Left ventricle myocardium inferior (tissue), 1 donor: ENCODE data around the gene ZNF888. TPM values are rescaled to one million over a fixed set of nuclear protein-coding genes. Genes with fewer than 3 reads are reported as not detected.

Experiments
- DNase-seq: peaks from one replicate; pipeline ENCODE4 v3.0.0-alpha.2; 2020
- H3K27ac ChIP-seq: fragments of 200-600 bp; replicated peaks from 2 replicates; pipeline ENCODE4 v1.8.0; 2021
- H3K27me3 ChIP-seq: fragments of 200-600 bp; 2 replicates; pipeline ENCODE4 v1.8.0; 2021; ENCODE audit warnings: low read depth
- H3K36me3 ChIP-seq: fragments of 200-600 bp; 2 replicates; pipeline ENCODE4 v1.8.0; 2021
- H3K4me1 ChIP-seq: fragments of 200-600 bp; 2 replicates; pipeline ENCODE4 v1.8.0; 2021
- H3K4me3 ChIP-seq: fragments of 200-600 bp; 2 replicates; pipeline ENCODE4 v1.8.0; 2021; ENCODE audit warnings: mild to moderate bottlenecking, moderate library complexity
- H3K9me3 ChIP-seq: fragments of 200-600 bp; replicated peaks from 2 replicates; pipeline ENCODE4 v1.8.0; 2021
- CTCF ChIP-seq: fragments of 200-600 bp; IDR thresholded peaks from 2 replicates; pipeline ENCODE4 v1.8.0; 2021; ENCODE audit warnings: antibody characterized with exemption, mild to moderate bottlenecking, borderline replicate concordance
- intact Hi-C: fragments of 100-400 bp; cut with micrococcal nuclease; formaldehyde crosslinking; loops from one replicate; pipeline ENCODE4 v1.11.0; 2022
- total RNA-seq: library from RNA; stranded (reverse); fragmentation: NEBNext Ultra II Directional; extraction: Animal tissue kit (Norgen Biotek cat#: 25700); gene quantifications from one replicate; pipeline ENCODE4 v1.2.1, GENCODE V29; 2021
- donor health status: DM: no; HTN: yes; CAD: no; lungs with severe emphysema.

Gene ZNF888
- total RNA-seq, 1 donor from 2014 or later, result 1.6 TPM

GRCh38 chr19:52959613-52960295 lies 36.5 kb upstream of the ZNF888 start:
- Histone ChIP-seq H3K4me1 (peaks cover 20% of the 10 kb centered on the region), H3K36me3 (peaks cover 56% of the 10 kb centered on the region), H3K4me3 (no peak overlapping the region), H3K27ac (no peak overlapping the region), H3K27me3 (no peaks in the 10 kb centered on the region), H3K9me3 (peaks cover 52% of the 10 kb centered on the region)
- intact Hi-C loops, result no loop called here
- DNase-seq, result no peak
- no peak for TF ChIP-seq CTCF

DNA sequence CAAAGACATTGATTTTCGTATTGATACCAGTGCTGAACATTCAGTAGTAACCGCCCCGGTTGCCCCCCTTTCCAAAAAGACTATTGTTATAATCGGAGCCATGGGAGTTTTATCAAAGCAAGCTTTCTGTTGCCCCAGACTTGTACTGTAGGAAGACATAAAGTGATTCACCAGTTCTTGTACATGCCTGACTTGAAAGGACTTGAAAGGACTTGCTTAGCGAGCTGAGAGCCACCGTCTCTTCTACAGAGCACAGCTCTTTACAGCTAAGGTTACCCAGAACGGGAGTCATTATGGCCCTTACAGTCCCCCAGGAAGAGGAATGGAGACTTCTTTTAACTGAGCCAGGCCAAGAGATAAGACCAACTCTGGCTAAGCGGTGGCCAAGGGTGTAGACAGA lies 34.4 kb upstream of the ZNF888 start:
- no peak overlapping the region for H3K27ac ChIP-seq
- intact Hi-C loops, result no loop called here
- DNase-seq, result no peak
- H3K27me3 ChIP-seq, result no peaks in the 10 kb centered on the region
- H3K4me1 ChIP-seq, result peaks cover 10% of the 10 kb centered on the region
- no peak for TF ChIP-seq CTCF
- peaks cover 69% of the 10 kb centered on the region for H3K9me3 ChIP-seq
- no peak overlapping the region for H3K4me3 ChIP-seq
- peaks cover 75% of the 10 kb centered on the region for H3K36me3 ChIP-seq

GRCh38 chr19:52956917-52957316 lies 33.7 kb upstream of the ZNF888 start:
- Histone ChIP-seq H3K27me3 (no peaks in the 10 kb centered on the region), H3K36me3 (peaks cover 81% of the 10 kb centered on the region), H3K4me1 (peaks cover 4% of the 10 kb centered on the region), H3K4me3 (no peak overlapping the region), H3K27ac (no peak overlapping the region), H3K9me3 (peaks cover 76% of the 10 kb centered on the region)
- DNase-seq, result no peak
- intact Hi-C loops, result no loop called here
- no peak for TF ChIP-seq CTCF

GRCh38 chr19:52949422-52949821 lies 26.2 kb upstream of the ZNF888 start:
- no peak overlapping the region for H3K27ac ChIP-seq
- peaks cover 61% of the 10 kb centered on the region for H3K36me3 ChIP-seq
- no peaks in the 10 kb centered on the region for H3K27me3 ChIP-seq
- H3K4me3 ChIP-seq, result no peak overlapping the region
- H3K4me1 ChIP-seq, result peaks cover 3% of the 10 kb centered on the region
- DNase-seq, result no peak
- intact Hi-C loops, result no loop called here
- H3K9me3 ChIP-seq, result peaks cover 75% of the 10 kb centered on the region
- TF ChIP-seq CTCF, result no peak

DNA sequence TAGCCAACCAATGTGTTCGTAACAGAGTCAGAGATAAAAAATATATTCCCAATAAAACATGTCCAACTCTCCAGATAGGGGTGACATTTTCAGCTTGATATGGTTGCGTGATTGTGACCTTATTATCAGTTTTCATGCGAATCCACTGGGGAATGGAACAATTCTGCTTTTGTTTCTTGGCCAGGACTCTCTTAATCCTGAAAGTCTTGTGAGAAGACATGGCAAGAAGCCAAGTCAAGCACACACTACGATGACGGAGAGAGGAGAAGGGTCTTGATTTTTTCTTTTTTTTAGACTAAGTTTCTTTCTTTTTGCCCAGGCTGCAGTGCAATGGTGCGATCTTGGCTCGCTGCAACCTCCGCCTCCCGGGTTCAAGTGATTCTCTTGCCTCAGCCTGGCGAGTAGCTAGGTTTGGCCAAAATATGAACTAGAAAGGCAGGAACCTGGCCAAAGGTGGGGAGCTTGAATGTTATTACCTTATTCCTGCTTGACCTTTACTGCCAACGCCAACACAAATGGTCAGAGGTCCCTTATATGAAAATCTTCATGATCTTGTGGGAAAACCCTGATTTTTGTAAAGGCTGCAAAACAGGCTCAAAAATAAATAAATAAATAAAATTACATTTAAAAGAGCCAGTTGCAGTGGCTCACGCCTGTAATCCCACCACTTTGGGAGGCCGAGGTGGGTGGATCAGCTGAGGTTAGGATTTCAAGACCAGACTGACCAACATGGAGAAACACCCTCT lies 25.0 kb upstream of the ZNF888 start:
- intact Hi-C loops, result no loop called here
- Histone ChIP-seq H3K36me3 (peaks cover 52% of the 10 kb centered on the region), H3K27me3 (no peaks in the 10 kb centered on the region), H3K4me1 (peaks cover 9% of the 10 kb centered on the region), H3K4me3 (no peak overlapping the region), H3K9me3 (peaks cover 66% of the 10 kb centered on the region), H3K27ac (no peak overlapping the region)
- no peak for DNase-seq
- no peak for TF ChIP-seq CTCF
